Stimulated activated CD4-positive, alpha-beta T cell treated with anti-CD3 and anti-CD28 coated beads, Interleukin-2, amount 100 ng/mL, for 48 hours (primary cell): ENCODE results near the gene ST8SIA4.

Experiments used
- DNase-seq, 2 donors: peaks; one replicate each; pipeline ENCODE4 v3.0.0-alpha.2; 2020

The ST8SIA4 gene

DNA sequence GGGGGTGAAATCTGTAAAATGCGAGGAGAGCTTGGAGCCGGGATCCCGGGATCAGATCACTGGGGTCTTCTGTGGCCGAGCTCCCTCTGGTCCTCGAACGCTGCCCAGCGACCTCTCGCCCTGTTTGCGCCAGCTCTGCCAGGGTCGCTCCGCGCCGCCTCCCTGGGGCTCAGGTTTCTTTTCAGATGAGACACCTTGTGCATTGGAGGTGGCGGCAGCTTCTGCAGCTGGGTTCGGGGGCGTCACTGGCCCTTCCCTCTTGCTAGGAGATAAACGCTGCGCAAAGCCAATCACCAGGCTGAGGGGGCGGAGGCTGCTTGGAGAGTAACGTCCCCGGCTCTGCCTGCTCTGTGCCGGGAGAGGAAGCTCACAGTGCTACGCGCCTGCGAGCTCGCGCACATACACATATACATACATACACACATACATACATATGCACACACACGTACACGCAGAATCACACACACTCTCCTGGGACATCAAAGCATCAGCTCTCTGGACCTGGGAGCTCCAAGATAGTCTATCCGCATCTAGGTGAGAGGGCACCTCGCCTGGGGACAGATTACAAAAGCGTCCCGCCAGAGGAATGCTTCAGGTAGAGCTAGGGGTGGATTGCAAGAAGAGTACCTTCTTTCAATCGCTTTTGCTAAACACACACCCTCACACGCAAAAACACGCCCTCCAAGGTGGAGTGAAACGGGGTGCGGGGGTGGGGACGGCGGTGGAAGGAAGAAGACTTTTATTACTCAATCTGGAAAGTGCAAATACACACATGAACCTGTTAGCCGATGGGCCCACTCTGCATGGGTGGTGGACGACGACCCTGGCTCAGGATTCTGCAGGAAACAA, at the start of gene ST8SIA4:
Gene ST8SIA4, minus strand, starts transcription at position 244 of the 849 bp plus-strand sequence. CDS start 327 bp downstream, outside the sequence.
- peak; percentile 76 to 80 for DNase-seq

DNA sequence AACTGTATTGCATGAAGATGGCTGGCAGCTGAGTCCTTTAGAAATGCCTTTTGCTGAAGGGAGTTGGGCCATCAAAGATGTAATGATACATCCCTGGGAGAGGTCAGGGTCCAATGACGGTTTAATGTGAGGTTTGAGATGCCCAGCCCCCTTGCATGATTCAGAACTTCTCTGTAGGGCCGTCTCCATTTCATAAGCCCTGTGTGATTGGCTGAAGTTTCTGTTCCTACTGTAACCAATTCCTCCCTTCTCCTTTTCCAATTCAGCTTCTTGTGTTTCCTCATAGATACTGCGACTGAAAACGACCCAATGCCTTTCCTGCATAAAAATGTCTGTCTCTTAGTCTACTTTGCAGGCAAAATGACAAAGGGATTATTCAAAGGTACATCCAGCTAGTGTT, 47.9 kb upstream of the ST8SIA4 start:
- no peak for DNase-seq

DNA sequence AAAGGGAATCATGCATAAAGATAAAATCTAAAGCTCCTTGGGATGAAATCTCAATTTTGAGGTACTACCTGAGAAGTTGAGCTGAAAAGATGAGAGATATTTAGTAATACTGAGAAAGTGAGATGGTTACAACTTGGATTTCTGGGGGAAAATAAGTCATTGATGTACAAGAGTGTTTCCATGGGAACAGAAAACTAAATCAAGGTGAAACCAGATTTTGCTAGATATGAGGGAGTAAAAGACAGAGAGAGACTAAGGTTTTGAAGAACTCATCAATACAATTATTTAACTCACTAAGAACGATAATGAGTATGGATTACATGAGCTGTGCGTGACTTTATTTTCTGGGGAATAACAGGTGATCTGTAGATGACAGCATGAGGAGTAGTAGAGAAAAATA, 10.2 kb upstream of the ST8SIA4 start:
- DNase-seq = no peak

GRCh38 chr5:100909034-100909433, 6.0 kb upstream of the ST8SIA4 start:
- DNase-seq = no peak

GRCh38 chr5:100905259-100905914, 2.3 kb upstream of the ST8SIA4 start:
- DNase-seq = no peak

DNA sequence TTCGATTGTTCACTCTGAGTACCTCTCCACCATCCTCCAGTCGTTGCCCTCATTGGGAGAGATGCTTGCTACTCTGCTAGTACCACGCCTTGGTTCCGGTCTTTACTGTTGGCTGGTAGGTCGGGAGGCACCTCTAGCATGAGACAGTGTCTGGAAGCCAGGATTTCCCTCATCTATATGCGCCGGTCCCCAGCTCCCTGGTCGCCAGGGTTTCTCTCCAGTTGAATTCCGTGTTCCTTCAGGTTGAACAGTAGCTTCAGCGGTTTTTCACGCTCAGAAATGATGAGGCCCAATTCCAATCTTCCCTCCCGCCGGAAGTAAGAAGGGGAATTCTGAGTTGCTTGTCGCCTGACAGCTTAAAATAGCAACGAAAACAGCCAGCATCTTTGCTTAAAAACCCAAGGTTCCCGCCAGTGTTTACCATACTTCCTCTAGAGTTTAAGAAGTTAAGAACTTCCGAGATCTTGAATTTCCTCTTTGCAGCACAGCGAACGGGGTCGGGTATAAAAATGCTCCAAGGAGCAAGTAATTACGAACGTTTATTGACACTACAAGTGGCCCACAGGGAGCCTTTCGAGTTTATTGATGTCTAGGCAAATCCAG, 1.3 kb upstream of the ST8SIA4 start:
- peak in 1 of 2 donors; percentile 40 for DNase-seq

DNA sequence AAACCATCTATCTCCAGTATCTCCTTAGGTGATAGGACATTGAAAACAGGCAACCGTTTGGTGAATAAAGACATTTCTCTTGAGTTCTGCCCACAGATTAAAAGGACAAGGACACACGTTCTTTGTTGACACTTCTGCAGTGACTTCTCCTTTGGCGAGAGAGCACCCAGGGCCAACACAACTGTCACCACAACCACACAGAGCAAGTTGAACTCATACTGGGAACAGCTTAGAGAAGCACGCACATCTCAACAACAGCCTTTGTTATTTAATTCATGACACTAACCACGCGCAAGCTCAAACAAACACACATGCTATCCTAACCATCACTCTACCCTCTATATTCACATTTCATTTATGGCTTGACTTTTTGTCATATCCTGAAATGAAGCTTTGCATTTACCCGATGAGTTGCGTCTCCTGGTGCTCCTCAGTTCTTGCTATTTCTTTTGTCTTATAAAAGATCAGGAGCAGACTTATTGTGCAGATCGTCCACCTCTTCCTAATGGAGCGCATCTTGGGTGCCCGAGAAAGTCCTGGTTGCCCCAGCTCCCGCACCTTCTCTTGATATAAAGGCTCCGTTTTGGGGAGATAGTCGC, 543 bp downstream of the ST8SIA4 start:
- peak in 1 of 2 donors; percentile 13 for DNase-seq

DNA sequence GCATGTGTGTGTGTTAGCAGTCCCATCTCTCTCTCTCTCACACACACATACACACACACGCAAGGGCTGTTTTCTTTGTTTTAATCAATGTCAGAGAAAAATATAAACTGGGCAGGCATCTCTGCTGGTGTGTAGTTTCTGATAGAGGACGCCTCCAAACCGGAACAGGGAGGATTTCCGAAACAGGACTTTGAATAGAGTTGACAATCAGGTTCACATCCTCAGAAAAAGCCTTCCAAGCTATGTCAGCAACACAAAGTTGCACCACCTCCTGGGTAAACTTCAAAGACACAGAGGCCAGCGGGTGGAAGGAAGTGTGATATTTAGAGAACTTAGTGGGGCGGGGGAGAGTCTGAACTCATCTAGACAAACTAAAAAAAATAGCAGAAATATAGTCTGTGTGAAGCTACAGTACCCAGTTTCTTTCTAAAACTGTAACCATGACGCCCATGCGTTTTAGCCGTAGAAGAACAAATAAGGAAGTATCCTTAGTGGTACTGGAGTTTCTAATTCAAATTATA, 1.2 kb downstream of the ST8SIA4 start:
- DNase-seq = peak in 1 of 2 donors; percentile 32

GRCh38 chr5:100900796-100901781, 2.0 kb downstream of the ST8SIA4 start:
- peak; percentile 82 to 84 for DNase-seq

DNA sequence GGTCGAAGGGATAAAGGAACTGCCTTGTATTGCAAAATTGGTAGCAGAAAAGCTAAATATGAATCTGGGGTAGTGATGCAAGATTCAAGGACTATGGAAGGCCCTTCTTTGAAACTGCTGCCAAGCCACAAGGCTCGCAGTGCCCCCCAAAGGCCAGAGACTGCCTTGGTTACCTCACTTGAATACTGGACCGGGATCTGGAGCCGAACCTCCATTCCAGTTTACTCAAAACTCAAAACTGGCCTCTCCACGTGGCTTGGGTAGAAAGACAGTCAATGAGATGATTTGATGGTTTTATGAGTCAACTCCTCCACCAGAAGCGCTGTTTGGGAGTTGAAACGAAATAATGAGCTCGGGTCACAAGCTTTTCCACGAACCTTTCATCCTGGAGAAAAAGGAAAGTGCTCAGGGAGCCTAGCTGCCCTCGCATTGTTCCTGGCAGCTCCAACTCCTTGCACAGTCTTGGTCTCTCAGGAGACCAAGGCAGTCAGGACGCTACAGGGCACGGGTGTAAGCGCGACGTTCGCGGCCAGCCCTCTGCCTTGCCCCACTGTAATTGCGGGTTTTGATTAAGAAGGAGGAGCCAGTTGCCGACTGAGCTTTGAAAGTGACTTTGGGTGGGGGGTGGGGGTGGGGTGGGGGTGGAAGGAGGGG, 2.8 kb downstream of the ST8SIA4 start:
- peak in 1 of 2 donors; percentile 47 for DNase-seq

GRCh38 chr5:100899675-100900074, 3.4 kb downstream of the ST8SIA4 start:
- DNase-seq = no peak

DNA sequence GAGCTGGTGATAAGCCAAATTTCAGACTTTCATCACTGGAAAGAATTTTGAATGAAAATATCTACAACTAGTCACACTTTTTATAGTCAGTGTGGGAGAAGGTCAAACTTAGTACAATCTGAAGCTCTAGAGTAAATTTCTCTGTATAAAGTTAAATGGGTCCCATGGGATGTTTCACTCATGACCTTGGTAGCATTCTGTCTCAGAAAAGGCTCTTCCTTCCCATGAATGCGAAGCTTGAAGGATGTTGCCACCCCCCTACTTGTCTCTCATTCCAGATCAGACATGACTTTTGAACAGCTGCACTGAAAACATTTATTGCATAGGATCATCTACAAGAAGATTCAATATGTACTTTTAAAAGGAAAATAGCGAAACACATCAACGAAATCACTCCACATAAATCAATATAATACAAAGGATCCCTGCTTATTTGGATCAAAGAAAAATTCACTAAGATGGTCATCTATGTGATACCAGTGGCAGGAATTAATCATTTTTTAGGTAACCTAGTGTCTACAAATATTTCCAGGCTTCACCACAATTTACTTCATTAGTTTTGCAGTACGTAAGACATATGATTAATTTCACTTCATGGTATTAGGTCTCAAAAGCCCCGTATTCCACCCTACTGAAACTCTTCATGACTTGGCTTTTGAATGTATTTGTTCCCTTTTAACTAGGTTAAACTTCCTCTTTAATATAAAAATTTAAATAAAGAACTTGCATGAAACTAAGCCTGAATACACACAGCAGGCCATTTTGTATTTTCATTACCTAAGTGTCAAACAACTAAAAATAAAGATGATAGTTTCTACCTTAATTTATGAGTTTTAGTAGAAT, 4.4 kb downstream of the ST8SIA4 start:
- DNase-seq = no peak

GRCh38 chr5:100896054-100896453, 7.0 kb downstream of the ST8SIA4 start:
- DNase-seq = no peak

DNA sequence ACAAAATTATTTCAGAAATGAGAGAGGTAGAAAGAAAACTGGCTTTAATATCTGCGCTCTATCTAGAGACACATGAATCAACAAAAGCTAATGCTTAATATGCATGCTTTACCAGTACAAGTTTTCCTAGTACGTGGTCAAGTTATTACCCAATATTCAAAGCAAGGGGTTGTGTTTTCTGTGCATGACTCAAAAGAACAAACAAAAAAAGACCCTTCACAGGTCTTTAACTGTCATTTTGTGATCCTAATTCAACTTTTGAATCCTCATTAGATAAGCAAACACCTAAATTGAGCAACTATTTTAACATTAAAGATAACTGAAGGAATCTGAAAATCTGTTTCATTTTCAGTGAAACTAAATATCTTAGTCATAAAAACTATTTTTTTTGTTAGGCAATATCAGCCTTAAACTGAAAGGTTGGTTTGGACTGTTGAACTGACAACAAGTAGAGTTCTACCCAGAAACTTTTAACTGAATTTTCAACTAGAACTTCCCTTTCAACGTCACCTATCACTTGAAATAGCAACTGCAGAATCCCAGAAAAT, 12.5 kb downstream of the ST8SIA4 start:
- DNase-seq = no peak

GRCh38 chr5:100889896-100890295, 13.2 kb downstream of the ST8SIA4 start:
- no peak for DNase-seq

GRCh38 chr5:100889165-100889743, 13.8 kb downstream of the ST8SIA4 start:
- DNase-seq = no peak

GRCh38 chr5:100877274-100877673, 25.8 kb downstream of the ST8SIA4 start:
- no peak for DNase-seq

DNA sequence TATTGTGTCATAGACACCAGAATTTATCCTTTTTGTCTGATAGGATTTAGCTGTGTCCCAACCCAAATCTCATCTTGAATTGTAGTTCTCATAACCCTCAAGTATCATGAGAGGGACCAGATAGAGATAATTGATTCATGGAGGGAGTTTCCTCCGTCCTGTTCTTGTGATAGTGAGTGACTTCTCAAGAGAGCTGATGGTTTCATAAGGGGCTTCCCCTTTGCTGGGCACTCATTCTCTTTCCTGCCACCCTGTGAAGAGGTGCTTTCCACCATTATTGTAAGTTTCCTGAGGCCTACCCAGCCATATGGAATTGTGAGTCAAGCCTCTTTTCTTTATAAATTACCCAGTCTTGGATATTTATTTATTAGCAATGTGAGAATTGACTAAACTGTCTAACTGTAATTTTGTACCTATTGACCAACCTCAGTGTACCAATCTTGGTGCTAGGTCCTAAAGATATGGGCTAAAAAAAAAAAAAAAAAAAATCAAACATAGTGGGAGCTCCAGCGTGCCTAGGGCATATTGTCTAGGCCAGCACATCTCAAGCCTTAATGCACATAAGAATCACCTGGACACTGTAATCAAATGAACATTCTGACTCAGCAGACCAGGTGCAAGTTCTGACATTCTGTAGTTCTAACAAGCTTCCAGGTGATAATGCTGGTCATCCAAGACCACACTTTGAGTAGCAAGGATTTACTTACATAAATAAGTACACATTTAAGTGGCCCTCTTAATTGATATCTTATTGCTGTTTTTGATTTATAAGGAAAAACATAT, 30.5 kb downstream of the ST8SIA4 start:
- no peak for DNase-seq
